Stimulated activated CD8-positive, alpha-beta memory T cell treated with anti-CD3 and anti-CD28 coated beads, Interleukin-2, amount 100 ng/mL, for 48 hours (primary cell): ENCODE data around the gene USH1G.
A peak's percentile ranks its signal among the peaks of the same experiment; 100 is the strongest.
"Not testable (repeated sequence)": the region's sequence is repeated elsewhere in the genome, so short reads cannot be mapped to it uniquely, and the experiment has no call there.

Source experiments
- DNase-seq, 2 donors: peaks; one replicate each; pipeline ENCODE4 v3.0.0-alpha.2; 2020; ENCODE audit warnings: low read depth in 2 of 2

USH1G gene

GRCh38 chr17:74875155-74875976 lies 47.7 kb downstream of the USH1G start:
- no peak for DNase-seq

GRCh38 chr17:74874615-74875037 lies 48.4 kb downstream of the USH1G start:
- DNase-seq = no peak

- DNase-seq = no peak
Measured at GRCh38 chr17:74873874-74874614, 49.0 kb downstream of the USH1G start.

GRCh38 chr17:74873037-74873873 lies 49.8 kb downstream of the USH1G start:
- peak; percentile 95 to 98 for DNase-seq

- DNase-seq = no peak
Measured at GRCh38 chr17:74872313-74873036, 50.6 kb downstream of the USH1G start, which contains the start of gene FDXR. FDXR (minus strand) TSS chr17:74872994; CDS start chr17:74872944, 50 bp downstream.

GRCh38 chr17:74871356-74872076 lies 51.5 kb downstream of the USH1G start:
- DNase-seq = no peak

GRCh38 chr17:74870512-74870911 lies 52.5 kb downstream of the USH1G start:
- DNase-seq = no peak

GRCh38 chr17:74870028-74870427 lies 53.0 kb downstream of the USH1G start:
- not testable (repeated sequence) for DNase-seq

GRCh38 chr17:74868908-74869255 lies 54.2 kb downstream of the USH1G start:
- no peak for DNase-seq

GRCh38 chr17:74868251-74868907 lies 54.7 kb downstream of the USH1G start:
- no peak for DNase-seq

GRCh38 chr17:74866198-74866835 lies 56.7 kb downstream of the USH1G start:
- DNase-seq = no peak
